Measurements from ENCODE around the gene CENPT.

CENPT gene

GRCh38 chr16:67834242-67834614 lies 13.3 kb downstream of the CENPT start:
- DNase-seq (ENCODE audit: low read depth): no peak
- H3K4me3 ChIP-seq (ENCODE audit: control insufficient read depth, low read depth, low read length): peak overlapping the region; percentile 83
- TF ChIP-seq CTCF (conservative IDR thresholded peaks at IDR 0.05; ENCODE audit: control insufficient read depth, insufficient read depth, low read depth, low read length): no peak

GRCh38 chr16:67833415-67834241 lies 13.9 kb downstream of the CENPT start:
- DNase-seq (ENCODE audit: low read depth): peak; percentile 84
- peak overlapping the region; percentile 83 for H3K4me3 ChIP-seq (ENCODE audit: control insufficient read depth, low read depth, low read length)
- TF ChIP-seq CTCF (conservative IDR thresholded peaks at IDR 0.05; ENCODE audit: control insufficient read depth, insufficient read depth, low read depth, low read length): no peak

- DNase-seq (ENCODE audit: low read depth): peak; percentile 81
- no peak for TF ChIP-seq CTCF (conservative IDR thresholded peaks at IDR 0.05; ENCODE audit: control insufficient read depth, insufficient read depth, low read depth, low read length)
- H3K4me3 ChIP-seq (ENCODE audit: control insufficient read depth, low read depth, low read length): peak overlapping the region; percentile 83
Observed at GRCh38 chr16:67833030-67833414, 14.5 kb downstream of the CENPT start.

- no peak for DNase-seq (ENCODE audit: low read depth)
- no peak for TF ChIP-seq CTCF (conservative IDR thresholded peaks at IDR 0.05; ENCODE audit: control insufficient read depth, insufficient read depth, low read depth, low read length)
- H3K4me3 ChIP-seq (ENCODE audit: control insufficient read depth, low read depth, low read length): no peak overlapping the region
Observed at GRCh38 chr16:67828651-67829050, 18.8 kb downstream of the CENPT start.

GRCh38 chr16:67825906-67826305 lies 21.6 kb downstream of the CENPT start:
- H3K4me3 ChIP-seq (ENCODE audit: control insufficient read depth, low read depth, low read length): no peak overlapping the region
- DNase-seq (ENCODE audit: low read depth): no peak
- TF ChIP-seq CTCF (conservative IDR thresholded peaks at IDR 0.05; ENCODE audit: control insufficient read depth, insufficient read depth, low read depth, low read length): no peak

GRCh38 chr16:67825119-67825518 lies 22.4 kb downstream of the CENPT start:
- H3K4me3 ChIP-seq (ENCODE audit: control insufficient read depth, low read depth, low read length): no peak overlapping the region
- no peak for TF ChIP-seq CTCF (conservative IDR thresholded peaks at IDR 0.05; ENCODE audit: control insufficient read depth, insufficient read depth, low read depth, low read length)
- DNase-seq (ENCODE audit: low read depth): no peak

Data from fibroblast of mammary gland (primary cell).